ENCODE results near the gene NAT14. TPM values are rescaled to one million over a fixed set of nuclear protein-coding genes. Genes with fewer than 3 reads are reported as not detected.
A peak's percentile ranks its signal among the peaks of the same experiment; 100 is the strongest.
"Not testable (repeated sequence)": the region's sequence is repeated elsewhere in the genome, so short reads cannot be mapped to it uniquely, and the experiment has no call there.

Gene NAT14
- total RNA-seq, 4 donors from 2014 or later = 2.5 to 5.3 (median 4.1) TPM

DNA sequence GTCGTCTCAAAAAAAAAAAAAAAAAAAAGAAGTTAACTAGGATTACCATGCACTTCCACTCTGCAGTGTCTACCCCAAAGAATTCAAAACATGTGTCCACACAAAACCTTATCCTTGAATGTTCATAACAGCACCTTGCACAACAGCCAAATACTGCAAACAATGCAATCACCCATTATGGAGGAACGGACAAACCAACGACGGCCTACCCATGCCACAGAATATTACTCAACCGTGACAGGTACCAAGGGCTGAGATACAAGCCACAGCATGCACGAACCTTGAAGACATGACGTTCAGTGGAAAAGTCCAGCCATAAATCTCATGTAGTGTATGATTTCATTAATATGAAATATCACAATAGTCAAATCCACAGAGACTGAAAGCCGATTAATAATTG is 38.9 kb upstream of the NAT14 start:
- 34 to 37% methylated on average over 8 of the region's 8 CpGs for WGBS, 2 donors
- intact Hi-C loops (cut with DNase I; ENCODE audit: low total_unique reads) = no loop called here
- no peak overlapping the region for H3K4me3 ChIP-seq (ENCODE audit: low read depth, poor library complexity, severe bottlenecking)
- DNase-seq (ENCODE audit: low spot score in 2 of 2) = no peak
- TF ChIP-seq, protein P1, sequence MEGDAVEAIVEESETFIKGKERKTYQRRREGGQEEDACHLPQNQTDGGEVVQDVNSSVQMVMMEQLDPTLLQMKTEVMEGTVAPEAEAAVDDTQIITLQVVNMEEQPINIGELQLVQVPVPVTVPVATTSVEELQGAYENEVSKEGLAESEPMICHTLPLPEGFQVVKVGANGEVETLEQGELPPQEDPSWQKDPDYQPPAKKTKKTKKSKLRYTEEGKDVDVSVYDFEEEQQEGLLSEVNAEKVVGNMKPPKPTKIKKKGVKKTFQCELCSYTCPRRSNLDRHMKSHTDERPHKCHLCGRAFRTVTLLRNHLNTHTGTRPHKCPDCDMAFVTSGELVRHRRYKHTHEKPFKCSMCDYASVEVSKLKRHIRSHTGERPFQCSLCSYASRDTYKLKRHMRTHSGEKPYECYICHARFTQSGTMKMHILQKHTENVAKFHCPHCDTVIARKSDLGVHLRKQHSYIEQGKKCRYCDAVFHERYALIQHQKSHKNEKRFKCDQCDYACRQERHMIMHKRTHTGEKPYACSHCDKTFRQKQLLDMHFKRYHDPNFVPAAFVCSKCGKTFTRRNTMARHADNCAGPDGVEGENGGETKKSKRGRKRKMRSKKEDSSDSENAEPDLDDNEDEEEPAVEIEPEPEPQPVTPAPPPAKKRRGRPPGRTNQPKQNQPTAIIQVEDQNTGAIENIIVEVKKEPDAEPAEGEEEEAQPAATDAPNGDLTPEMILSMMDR (IDR thresholded peaks at IDR 0.05) = no peak
- TF ChIP-seq POLR2A (IDR thresholded peaks at IDR 0.05) = no peak

DNA sequence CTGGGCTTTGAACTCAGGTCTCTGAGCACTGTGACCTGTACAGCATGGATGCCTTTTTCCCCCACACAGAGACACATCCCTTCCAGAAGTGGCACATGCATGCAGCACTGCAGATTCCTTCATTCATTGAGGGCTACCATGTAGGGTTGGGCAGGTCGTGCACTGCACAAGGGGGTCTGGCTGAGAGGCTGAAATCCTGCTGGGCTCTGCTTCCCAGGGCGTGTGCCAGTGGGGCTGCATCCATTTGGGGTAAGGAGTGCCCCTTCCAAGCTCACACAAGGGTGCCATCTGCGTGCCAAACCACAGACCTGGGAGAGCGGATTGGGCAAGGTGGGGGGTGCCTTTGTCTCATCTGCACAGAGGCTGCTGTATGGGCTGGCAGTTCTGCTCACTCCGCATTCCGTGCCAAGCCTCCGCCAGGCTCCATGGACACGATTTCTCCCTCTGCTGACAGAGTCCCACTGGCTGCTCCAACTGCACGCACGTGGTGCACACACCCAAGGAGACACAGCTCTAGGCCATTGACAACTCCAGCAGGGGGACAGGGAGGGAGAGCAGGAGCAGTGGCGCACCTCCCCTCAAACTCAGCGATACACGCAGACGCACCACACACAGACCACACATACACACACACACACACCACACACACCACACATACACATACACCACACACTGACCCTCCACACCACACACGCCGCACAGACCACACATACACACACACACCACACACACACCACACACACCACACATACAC is 37.4 kb upstream of the NAT14 start:
- peak in 1 of 2 donors; percentile 27 for DNase-seq (ENCODE audit: low spot score in 2 of 2)
- TF ChIP-seq, protein P1 (IDR thresholded peaks at IDR 0.05) = no peak
- no peak for TF ChIP-seq POLR2A (IDR thresholded peaks at IDR 0.05)
- H3K4me3 ChIP-seq (ENCODE audit: low read depth, poor library complexity, severe bottlenecking) = no peak overlapping the region
- intact Hi-C loops (cut with DNase I; ENCODE audit: low total_unique reads) = no loop called here
- 10 to 13% methylated on average over 16 of the region's 16 CpGs for WGBS, 2 donors

DNA sequence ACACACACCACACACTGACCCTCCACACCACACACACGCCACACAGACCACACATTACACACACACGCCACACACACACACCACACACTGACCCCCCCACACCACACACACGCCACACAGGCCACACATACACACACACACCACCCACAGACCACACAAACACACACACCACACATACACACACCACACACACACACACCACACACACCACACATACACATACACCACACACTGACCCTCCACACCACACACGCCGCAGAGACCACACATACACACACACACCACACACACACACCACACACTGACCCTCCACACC is 36.9 kb upstream of the NAT14 start:
- WGBS, 2 donors = 65 to 73% methylated on average over 5 of the region's 5 CpGs
- H3K4me3 ChIP-seq (ENCODE audit: low read depth, poor library complexity, severe bottlenecking); DNase-seq (ENCODE audit: low spot score in 2 of 2); intact Hi-C loops (cut with DNase I; ENCODE audit: low total_unique reads): not testable (repeated sequence)

DNA sequence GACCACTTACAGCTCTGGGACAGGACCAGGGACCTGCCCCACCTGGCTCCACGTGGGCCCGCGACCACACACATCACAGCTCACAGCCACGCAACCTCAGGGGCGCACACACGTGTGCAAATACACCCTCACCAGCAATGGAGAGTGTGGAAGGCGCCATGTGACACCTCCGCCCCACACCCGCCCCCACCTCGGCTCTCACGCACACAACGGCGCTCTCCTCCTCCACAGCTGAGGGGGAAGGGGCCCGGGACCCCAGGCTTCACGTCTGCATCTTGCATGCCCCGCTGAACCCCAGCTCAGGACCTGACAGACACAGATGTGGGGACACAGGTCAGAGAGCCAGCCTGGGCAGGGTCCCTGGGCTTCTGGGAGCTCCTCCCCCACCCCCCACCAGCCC is 35.5 kb upstream of the NAT14 start:
- intact Hi-C loops (cut with DNase I; ENCODE audit: low total_unique reads) = no loop called here
- TF ChIP-seq, protein P1 (IDR thresholded peaks at IDR 0.05) = no peak
- TF ChIP-seq POLR2A (IDR thresholded peaks at IDR 0.05) = no peak
- WGBS, 2 donors = 49 to 50% methylated on average over 14 to 16 of the region's 16 CpGs

DNA sequence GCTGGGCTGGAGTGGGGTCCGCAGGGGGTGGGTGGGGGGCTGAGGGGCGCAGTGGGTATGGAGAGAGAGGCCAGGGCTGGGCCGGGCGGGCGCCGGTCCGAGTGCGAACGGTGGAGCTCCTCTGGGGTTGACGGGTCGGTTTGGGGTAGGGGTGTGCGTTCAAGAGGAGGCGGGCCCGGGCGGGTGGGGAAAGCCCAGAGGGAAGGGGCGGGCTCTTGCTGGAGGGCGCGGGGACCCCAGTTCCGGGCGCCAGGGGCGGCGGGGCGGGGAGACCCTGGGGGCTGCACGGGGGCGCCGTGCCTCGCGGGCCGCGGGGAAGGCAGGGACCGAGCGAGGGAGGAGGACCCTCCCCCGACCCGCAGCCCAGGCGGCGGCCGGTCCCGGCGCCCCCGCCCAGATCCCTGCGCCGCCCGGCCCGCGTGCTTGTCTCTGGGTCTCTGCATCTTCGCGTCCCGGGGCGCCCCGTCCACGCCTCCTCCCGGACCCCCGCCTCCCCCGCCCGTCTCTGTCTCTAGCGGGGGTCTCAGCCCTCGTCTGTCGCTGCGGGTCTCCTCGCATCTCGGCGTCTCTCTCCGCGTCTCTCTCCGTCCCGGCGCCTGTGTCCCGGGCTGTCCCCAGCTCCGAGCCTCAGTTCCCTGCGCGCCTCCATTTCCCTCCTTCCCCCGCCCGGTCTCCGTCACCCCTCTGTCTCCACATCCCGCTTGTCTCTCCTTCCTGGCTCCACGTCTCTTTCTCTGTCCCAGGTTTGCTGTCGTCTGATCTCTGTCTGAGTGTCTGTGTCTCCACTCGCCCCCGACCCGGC is 33.6 kb upstream of the NAT14 start:
- WGBS, 2 donors = 2 to 3% methylated on average over 50 to 56 of the region's 80 CpGs
- intact Hi-C loops (cut with DNase I; ENCODE audit: low total_unique reads) = no loop called here
- no peak for DNase-seq (ENCODE audit: low spot score in 2 of 2)
- no peak overlapping the region for H3K4me3 ChIP-seq (ENCODE audit: low read depth, poor library complexity, severe bottlenecking)
- TF ChIP-seq, protein P1 (IDR thresholded peaks at IDR 0.05) = no peak
- no peak for TF ChIP-seq POLR2A (IDR thresholded peaks at IDR 0.05)

More for the DNA sequence above, 35.5 kb upstream of the NAT14 start:
- no peak overlapping the region for H3K4me3 ChIP-seq (ENCODE audit: low read depth, poor library complexity, severe bottlenecking)
- no peak for DNase-seq (ENCODE audit: low spot score in 2 of 2)

DNA sequence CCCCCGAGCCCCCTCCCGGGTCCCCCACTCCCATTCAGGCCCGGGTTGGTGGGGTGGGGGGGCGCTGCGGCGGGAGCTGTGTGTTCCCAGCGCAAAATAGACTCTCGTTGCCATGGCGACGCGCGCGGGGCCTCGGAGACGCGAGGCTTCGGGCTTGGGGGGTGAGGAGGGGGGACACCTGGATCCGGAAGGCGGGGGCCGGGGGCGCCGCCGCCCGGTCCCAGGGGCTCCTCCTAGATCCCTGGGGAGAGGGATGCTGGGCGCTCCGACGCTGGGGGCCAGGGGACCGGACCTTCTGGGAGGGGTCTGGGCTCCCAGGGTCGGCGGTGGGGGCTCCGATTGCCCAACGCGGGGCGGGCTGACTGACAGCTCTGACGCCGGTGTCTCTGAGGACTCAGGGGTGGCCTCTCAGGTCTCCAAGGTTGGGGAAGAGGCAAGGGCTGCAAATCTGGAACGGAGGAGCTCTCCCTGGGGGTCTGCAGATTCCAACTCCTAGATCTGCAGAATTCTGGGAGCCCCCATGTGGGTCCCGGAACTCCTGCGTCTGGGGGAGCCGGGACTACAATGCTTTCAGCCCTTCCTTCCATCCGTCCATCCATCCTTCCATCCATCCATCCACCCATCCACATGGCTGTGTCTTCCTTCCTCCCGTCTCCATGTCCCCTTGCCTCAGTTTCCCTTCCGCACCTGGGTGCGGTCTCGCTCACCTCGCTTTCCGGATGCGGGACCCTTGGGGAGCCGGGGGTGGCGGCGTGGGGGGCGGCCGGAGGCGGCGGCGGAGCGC is 32.8 kb upstream of the NAT14 start:
- no peak overlapping the region for H3K4me3 ChIP-seq (ENCODE audit: low read depth, poor library complexity, severe bottlenecking)
- 2% methylated on average over 42 to 51 of the region's 57 CpGs for WGBS, 2 donors
- no peak for DNase-seq (ENCODE audit: low spot score in 2 of 2)
- intact Hi-C loops (cut with DNase I; ENCODE audit: low total_unique reads) = no loop called here
- no peak for TF ChIP-seq POLR2A (IDR thresholded peaks at IDR 0.05)
- TF ChIP-seq, protein P1 (IDR thresholded peaks at IDR 0.05) = no peak

Data from lower leg skin (tissue), 4 donors.